ENCODE data around the gene SYNE2.
"Not testable (repeated sequence)": the region's sequence is repeated elsewhere in the genome, so short reads cannot be mapped to it uniquely, and the experiment has no call there.

SYNE2 gene

DNA sequence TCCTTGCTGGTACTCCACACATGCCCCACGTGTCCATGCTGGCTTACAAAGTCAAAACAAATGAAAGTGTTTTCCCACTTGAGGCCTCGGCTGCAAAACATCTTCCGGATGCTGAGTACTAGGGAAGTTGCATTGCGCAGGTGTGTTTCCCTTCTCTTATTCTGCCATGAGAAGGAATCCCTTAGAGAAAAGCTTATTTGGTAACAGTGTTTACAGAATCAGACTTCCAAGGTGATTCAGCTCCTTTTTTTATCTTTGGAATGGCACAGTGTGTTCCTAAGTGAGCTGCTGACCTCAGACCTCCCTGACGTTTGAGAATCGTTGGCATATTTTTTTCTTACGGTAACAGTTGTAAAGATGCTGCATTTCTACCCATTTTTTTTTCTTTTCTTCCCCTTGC lies 230.0 kb downstream of the SYNE2 start:
- no peak for DNase-seq

DNA sequence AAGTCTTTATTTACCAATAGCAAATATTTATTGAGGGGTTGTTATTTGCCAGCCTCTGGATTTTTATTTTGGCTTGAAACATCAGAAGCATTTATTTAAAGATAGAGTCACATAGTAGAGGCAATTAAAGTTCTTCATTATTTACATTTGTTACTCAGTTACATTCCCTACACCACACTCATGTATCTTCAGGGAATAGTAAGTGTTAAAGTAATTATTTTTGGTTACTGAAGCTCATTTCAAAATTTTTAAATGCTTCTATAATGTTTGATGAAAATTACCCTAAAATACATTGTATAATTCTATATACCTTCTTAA lies 235.8 kb downstream of the SYNE2 start:
- no peak for DNase-seq

DNA sequence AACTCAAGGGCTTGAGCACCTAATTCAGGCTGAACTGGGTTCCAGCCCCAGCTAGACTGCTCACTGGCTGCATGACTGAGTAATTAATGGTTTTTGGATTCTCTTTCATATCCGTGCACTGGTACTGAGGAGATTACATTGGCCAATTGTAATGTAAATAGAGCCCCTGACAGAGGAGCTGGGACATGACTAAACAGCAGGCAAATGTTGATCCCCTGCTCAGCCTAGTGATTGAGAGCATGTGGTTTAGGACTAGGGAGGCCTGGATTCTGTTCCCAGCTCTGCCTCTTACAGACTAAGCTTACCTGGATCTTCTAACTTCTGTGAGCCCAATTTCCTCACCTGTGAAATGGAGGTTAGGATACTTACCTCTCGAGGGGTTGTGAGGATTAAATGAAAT lies 237.1 kb downstream of the SYNE2 start:
- no peak for DNase-seq

- no peak for DNase-seq
These were observed 238.4 kb downstream of the SYNE2 start for GRCh38 chr14:64091217-64091616.

DNA sequence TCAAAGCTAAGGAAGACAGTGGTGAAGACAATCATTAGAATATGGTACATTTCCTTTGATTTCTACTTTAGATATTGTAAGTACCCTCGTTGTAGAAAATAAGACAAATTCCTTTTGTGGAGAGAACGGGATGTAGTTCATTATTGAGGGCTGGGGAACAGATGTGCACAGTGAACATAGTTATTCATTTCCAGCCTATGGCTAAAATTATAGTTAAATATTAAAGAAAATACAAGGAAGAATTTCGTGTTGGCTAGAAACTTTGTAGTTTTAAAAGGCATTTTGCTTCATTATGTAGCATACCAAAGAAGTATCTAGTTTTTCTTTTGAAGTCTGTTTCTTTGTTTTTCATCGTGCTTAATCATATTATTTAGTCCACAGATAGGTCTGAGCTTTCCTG lies 239.5 kb downstream of the SYNE2 start:
- DNase-seq = no peak

- DNase-seq = no peak
These were observed 240.1 kb downstream of the SYNE2 start for GRCh38 chr14:64092940-64093339.

DNA sequence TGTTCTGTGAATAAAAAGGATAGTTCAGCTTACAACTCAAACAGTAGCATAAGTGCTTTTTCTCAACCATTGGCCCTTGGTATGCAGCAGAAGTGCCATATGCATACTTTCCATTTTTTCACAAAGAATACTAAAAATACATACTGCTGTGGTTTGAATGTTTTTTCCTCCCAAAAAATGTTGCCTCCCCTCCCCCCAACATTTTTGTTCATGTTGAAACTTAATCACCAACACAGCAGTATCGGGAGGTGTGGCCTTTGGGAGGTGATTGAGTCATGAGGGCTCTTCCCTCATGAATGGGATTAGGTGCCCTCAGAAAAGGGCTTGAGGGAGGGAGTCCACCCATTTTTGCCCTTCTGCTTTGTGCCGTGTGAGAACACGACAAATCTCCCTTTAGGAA lies 242.8 kb downstream of the SYNE2 start:
- no peak for DNase-seq

DNA sequence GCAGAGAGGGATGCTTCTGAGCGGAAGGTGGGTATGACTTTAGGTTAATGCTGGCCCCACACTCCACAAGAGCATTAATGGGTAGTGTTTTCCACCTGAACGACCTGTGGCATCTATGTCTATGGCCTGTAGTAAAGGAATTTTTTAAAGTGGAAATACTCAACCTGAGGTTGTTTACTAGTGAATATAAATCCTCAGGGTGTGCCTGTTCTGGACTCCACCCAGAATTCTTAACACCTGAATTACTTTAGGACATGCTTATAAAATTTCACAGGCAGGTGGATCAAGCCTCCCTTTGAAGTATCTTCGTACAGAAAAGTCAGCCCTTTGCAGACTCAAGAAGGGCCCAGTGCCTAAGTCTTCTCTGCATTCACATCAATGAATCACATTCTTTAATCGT lies 245.3 kb downstream of the SYNE2 start:
- DNase-seq = no peak

DNA sequence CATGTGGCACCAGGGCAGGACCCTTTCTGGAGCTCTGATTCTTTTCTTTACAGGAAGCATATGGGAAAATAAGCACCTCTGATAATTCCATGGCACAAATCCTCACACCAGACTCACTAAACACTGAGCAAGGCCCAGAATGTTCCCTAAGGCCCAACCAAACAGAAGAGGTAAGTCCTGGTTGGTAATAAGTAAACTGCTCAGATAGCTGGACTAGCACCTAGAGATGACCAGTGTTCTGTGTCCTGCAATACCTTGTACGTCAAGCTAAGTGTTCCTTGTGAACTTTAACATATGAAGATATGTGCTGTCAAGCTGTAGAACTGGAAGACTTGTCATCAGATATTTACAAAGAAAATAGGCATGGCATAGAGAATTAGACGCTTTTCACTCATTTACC lies 254.6 kb downstream of the SYNE2 start:
- no peak for DNase-seq

DNA sequence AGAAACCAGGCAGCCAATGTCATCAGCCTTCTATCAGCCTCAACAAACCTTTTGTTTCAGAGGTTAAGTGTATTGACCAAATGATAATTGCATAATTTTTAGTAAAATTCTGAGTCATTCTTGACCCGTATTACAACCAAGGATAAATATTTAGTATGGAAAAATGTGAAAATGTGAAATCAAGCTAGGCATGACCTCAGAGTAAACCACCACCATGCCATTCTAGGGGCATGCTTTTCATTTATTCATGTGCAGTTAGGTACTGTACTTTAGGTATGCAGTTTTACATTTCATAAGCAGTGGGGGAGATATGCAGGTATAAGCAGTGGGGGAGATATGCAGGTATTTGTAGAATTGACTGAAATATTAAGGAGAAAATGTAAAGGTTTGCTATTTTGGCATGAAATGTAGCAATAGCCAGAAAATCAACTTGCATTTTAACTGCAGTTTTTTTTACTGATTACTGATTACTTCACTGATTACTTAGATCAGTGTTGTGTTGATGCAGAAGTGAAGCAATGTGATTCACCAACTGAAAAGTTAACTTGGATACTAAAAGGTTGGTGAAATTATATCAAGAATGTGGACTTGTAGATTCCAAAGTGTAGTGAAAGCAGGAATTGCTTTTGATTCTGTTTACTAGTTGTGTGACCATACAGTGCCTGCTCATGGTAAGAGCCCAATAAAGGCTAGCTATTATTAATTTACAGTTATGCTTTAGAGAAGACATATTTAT lies 257.2 kb downstream of the SYNE2 start:
- no peak for DNase-seq

DNA sequence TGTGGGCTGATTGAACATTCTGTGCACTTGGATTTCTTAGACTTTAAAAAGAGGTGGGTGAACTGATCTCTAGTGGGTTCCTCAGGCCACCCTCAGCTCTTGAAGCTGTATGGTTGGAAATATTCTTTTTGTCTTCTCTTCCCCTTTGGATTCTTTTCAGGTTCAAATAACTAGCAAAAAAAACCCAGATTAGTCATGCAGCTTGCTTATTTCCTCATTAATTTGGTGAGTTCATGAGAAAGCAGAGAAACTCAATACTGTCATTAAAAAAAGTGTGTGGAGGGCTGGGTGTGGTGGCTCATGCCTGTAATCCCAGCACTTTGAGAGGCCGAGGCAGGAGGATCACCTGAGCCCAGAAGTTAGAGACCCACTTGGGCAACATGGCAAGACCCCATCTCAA lies 258.0 kb downstream of the SYNE2 start:
- no peak for DNase-seq

GRCh38 chr14:64112867-64113678 lies 260.3 kb downstream of the SYNE2 start:
- no peak for DNase-seq

DNA sequence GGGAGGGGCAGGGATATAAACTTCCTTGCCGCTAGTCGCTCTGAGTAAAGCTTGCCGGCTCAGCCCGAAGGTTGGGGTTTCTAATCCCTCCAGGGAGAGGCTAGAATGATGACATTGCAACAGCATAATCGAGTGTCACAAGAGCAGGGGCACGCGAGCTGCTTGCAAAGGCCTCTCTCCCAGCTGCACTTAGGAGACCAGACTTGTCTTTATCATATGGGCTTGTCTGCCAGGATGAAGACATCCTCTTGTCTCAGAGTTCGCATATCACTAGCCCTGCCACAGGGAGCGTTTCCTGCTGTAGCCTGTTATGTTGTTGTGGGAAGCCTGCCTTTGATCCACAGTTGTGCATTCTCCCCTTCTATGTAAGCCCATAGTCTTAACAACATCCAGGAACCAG lies 261.4 kb downstream of the SYNE2 start:
- DNase-seq = no peak

DNA sequence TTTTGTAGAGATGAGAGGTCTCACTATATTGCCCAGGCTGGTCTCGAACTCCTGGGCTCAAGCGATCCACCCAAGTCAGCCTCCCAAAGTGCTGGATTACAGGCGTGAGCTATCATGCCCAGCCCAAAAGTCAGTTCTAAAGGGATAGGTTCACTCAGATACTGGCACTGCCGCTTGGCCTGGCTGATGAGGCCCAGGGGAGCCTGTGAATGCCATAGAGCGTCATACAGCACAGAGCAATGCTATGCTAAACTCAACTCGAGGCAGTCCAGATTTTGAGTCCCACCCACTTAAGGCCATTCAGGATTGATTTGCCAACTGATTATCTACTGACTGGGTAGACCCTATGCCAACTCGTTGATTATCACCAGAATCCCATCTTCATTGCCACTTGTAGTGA lies 262.0 kb downstream of the SYNE2 start:
- no peak for DNase-seq

DNA sequence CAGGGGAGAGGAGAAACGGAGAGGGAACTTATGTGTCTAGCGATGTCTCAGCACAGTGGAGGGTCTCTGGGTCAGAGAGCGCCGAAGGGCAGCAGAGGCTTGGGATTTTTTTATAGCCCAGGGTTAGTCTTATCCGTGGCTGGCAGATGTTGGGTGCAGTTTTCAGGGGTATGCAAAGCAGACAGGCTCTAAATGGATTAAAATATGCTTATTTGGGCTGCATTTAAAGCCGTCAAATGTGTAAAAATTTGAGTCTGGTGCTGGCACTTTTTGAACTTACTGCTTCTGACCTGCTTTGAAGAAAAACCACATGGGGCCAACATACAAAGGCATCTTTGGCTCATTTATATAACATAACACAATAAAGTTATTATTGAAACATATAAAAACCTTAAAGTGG lies 262.6 kb downstream of the SYNE2 start:
- DNase-seq = no peak

DNA sequence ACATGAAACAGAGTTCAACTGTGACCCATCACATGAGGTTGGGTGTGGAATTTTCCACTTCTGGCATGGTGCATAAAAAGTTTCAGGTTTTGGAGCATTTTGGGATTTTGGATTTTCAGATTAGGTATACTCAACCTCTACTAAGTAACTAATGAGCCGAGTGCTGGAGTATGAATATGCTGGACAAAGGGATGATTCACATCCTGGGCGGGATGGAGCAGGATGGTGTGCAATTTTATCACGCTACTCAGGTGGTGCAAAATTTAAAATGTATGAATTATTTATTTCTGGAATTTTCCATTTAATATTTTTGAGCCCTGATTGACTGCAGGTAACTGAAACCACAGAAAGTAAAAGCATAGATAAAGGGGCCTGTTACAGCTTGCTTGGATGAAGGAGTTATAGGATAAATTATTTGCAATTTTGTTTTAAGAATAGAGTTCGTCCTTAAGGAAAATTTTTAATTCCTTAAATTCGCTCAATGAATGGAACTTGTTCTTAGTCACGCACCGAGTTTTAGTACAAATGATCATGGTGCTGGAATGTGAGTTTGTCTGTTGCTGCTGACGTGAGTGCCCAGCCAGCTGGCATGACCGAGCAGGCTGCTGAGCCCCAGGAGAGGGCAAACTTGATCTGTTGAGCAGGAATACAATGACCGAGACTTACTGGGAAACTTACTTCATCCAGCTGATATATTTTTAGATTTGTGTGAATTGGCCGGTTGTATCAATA lies 265.0 kb downstream of the SYNE2 start:
- no peak for DNase-seq

DNA sequence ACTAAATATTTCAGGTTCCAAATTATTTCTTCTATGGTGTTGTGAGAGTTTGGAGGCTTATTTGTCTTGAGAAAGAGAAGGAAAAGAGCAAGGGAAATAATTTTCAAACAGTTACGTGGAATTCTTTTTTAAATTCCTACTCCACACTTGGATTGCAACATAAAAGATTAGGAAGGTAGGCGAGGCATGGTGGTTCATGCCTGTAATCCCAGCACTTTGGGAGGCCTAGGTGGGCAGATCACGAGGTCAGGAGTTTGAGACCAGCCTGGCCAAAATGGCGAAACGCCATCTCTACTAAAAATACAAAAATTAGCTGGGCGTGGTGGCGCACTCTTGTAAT lies 265.6 kb downstream of the SYNE2 start:
- not testable (repeated sequence) for DNase-seq

- DNase-seq = no peak
These were observed 266.1 kb downstream of the SYNE2 start for GRCh38 chr14:64118892-64119291.

DNA sequence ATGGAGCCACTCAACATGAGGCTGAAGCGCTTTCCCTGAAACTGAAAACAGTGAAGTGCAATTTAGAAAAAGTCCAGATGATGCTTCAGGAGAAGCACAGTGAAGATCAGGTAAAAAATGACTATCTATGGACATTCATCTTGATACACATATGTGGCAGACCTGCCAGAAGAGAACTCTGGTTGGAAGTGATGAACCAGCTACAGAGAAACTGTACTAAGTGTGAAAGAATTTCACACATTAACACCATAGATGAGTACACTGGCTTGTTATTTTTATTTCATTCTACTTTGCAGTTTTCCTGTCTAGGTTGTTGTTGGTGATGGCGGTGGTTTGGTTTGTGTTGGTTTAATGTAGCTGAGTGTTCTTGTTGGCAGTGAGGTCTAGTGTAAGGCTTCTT lies 266.7 kb downstream of the SYNE2 start:
- no peak for DNase-seq

DNA sequence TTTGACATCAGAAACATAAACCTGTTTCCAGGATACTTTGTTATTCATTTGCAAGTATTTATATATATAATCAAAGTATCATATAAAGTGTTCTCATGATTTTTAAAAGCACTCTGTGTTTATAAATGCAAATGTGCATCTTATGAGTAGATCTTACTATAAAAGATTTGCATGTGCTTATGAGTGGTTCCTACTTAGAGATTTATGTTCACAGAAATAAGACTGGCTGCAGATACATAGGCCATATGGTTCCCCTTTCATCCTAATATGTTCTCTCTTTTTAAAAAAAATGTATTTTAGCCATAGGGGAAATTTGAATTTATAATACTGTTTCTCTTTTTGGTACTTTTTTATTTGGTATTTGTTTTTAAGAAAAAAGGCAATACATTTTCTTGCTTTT lies 267.2 kb downstream of the SYNE2 start:
- DNase-seq = no peak

DNA sequence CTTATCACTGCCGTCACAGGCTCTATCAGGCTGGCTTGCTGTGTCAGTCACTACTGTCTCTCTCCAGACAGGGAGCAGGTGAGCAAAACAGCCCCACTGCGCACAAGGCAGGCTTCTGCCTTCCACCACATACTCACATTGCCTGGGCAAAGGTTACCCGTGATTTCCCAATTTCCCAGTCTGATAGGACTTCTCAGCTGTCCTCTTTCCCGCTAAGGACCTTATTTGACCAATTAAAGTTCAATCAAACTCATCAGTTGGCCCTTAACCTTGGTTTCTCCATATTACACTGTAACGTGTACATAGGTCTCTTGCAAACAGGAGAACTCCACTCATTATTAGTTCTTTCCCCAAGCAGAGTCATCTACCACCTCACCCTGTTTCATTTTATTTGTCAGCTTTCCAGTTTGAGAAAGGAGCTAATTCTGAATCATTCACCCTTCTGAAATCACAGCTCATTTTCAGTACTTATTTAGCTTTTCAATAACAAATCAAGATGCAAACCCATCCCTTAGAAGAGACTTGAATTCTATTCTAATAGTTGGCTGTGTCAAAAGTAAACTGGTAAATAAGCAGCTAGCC lies 270.5 kb downstream of the SYNE2 start:
- no peak for DNase-seq

DNA sequence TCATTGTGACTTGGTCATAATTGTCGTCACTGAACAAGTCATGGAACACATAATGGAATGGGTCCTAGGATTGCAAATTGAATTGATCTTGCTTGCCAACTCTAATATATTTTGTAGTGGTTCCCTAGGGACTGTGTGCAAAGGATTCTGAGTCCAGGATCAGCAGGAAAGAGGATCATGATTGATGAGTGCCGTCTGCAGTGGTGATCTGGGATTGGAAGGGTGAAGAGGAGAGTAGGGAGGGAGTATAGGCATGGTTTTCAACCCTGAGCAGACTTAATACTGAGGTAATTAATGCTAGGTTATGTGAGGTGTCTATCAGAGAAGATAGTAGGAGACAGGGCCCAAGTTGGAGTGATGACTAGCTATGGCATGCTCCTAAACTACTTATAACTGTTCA lies 272.5 kb downstream of the SYNE2 start:
- no peak for DNase-seq

GRCh38 chr14:64126548-64126947 lies 273.7 kb downstream of the SYNE2 start:
- no peak for DNase-seq
